Right atrium auricular region (tissue), 2 donors: ENCODE data around the gene CNTN4. TPM values are rescaled to one million over a fixed set of nuclear protein-coding genes. Genes with fewer than 3 reads are reported as not detected.
"Not testable (repeated sequence)": the region's sequence is repeated elsewhere in the genome, so short reads cannot be mapped to it uniquely, and the experiment has no call there.

Source experiments
- DNase-seq: peaks from one replicate; pipeline ENCODE4 v3.0.0-alpha.2; 2019; ENCODE audit warnings: low spot score
- H3K27ac ChIP-seq, 2 donors: fragments of 200-600 bp; sonication (generic); 1 replicate in 1 of 2; 2 replicates in 1 of 2; pipeline ENCODE4 v1.5.1; 2016 to 2019
- H3K27me3 ChIP-seq, 2 donors: fragments of 200-600 bp; sonication (generic); one replicate each; pipeline versions ENCODE4 v1.5.1 to v1.6.0; 2017 to 2019
- H3K36me3 ChIP-seq: fragments of 200-600 bp; sonication (generic); one replicate; pipeline ENCODE4 v1.5.1; 2016
- H3K4me1 ChIP-seq, 2 donors: fragments of 200-600 bp; sonication (generic); one replicate each; pipeline versions ENCODE4 v1.5.1 to v1.6.0; 2017 to 2019
- H3K4me3 ChIP-seq, 2 donors: fragments of 200-600 bp; sonication (generic); 1 replicate in 1 of 2; 2 replicates in 1 of 2; pipeline ENCODE4 v1.5.1; 2017 to 2019; ENCODE audit warnings: mild to moderate bottlenecking in 1 of 2, moderate library complexity in 1 of 2
- H3K9me3 ChIP-seq, 2 donors: fragments of 200-600 bp; sonication (generic); one replicate each; pipeline ENCODE4 v1.5.1; 2019
- CTCF ChIP-seq, 2 donors: fragments of 200-600 bp; sonication (generic); IDR thresholded peaks; one replicate each; pipeline ENCODE4 v1.5.1; 2019; ENCODE audit warnings: antibody characterized with exemption in 2 of 2
- total RNA-seq, 2 donors: library from RNA; depleted of rRNA; stranded (reverse); fragments of >200 nt; gene quantifications; one replicate each; pipeline ENCODE4 v1.1.0, GENCODE V29; 2016

CNTN4 gene
- total RNA-seq: 1 to 10 TPM; 5.3 to 5.7 TPM

DNA sequence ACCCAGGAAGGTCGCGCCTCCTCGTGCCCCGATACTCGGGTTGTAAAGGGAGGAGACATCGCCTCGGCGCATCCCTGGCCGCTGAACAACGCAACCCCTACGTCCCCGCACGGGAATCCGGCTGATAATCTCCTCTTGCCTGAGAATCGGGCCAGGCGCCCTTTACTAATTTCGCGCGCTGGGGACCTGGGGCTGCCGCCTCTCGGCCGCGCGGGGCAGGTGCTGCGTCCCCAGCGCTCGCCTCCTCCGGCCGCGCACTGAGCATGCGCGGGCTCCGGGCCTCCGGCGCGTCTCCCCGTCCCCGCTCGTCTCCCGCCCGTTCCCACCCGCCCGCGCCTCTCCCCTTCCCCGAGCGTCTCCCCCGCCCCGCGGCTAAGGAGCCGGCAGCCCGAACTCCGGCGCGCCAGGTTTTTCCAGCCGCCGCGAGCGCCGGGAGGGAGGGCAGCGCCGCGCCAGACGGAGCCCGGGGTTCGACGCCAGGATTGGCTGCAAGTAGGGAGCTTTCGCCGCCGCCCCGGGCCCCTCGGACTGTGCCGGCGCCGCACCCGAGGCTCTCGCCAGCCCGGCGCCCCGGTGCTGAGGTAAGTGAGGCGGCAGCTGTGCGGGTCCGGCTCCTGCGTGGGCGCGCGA, at the start of gene CNTN4:
Gene CNTN4 (plus strand): TSS at position 469 of the 630 bp plus-strand sequence.
- no peaks in the 10 kb centered on the region for H3K9me3 ChIP-seq
- H3K27ac ChIP-seq: peak within 1 kb of the TSS; percentile 42 to 59
- TF ChIP-seq CTCF (IDR thresholded peaks at IDR 0.05): peak in 1 of 2 donors; percentile 23
- peaks cover 0 to 19% of the 10 kb centered on the region in 2 donors for H3K4me1 ChIP-seq
- DNase-seq: no peak
- peaks cover 0 to 11% of the 10 kb centered on the region in 2 donors for H3K27me3 ChIP-seq
- H3K4me3 ChIP-seq: peak within 1 kb of the TSS; percentile 42 to 59
- H3K36me3 ChIP-seq: no peaks in the 10 kb centered on the region

DNA sequence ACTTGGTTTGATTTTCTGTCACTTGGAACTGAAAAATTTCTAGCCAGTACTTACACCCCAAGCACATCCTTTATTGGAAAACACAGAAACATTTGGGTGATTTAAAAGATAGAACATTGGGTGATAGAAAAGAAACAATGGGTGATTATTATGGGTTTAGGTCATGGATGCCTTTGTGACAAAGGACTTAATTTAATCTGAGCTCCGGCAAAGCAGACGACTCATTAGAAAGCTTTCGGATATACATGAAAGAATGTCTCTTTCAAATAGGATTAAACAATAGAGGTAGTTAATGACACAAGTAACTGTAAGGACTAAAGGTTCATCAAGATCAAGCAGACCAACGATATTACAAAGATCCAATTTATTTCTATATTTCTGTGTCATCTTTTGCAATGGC, 37.3 kb upstream of the CNTN4 start:
- TF ChIP-seq CTCF (IDR thresholded peaks at IDR 0.05): no peak
- no peak overlapping the region for H3K27ac ChIP-seq
- no peaks in the 10 kb centered on the region for H3K27me3 ChIP-seq
- H3K4me1 ChIP-seq: no peaks in the 10 kb centered on the region
- H3K4me3 ChIP-seq: no peak overlapping the region
- no peaks in the 10 kb centered on the region for H3K36me3 ChIP-seq
- no peaks in the 10 kb centered on the region for H3K9me3 ChIP-seq
- no peak for DNase-seq

DNA sequence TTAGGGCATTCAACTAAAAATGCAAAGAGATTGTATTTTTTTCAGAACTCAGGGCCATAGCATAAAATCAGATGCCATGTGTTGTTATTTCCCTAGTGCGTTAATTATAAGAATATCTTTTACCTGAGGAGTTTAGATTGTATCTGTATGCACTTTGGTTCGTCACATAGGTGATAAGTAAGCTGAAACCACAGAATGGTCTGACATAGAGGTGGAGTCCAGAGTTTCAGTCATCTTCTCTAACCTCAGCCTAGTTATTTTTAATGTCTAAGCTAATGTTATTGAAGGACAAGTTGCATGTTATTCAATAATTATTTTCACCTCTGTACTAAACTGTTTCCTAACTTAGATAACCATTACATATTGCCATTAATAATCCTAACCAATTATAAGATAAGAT, 27.1 kb upstream of the CNTN4 start:
- Histone ChIP-seq H3K27me3 (no peaks in the 10 kb centered on the region), H3K4me3 (no peak overlapping the region), H3K9me3 (no peaks in the 10 kb centered on the region), H3K4me1 (no peaks in the 10 kb centered on the region), H3K36me3 (no peaks in the 10 kb centered on the region), H3K27ac (no peak overlapping the region)
- DNase-seq: no peak
- TF ChIP-seq CTCF (IDR thresholded peaks at IDR 0.05): no peak

DNA sequence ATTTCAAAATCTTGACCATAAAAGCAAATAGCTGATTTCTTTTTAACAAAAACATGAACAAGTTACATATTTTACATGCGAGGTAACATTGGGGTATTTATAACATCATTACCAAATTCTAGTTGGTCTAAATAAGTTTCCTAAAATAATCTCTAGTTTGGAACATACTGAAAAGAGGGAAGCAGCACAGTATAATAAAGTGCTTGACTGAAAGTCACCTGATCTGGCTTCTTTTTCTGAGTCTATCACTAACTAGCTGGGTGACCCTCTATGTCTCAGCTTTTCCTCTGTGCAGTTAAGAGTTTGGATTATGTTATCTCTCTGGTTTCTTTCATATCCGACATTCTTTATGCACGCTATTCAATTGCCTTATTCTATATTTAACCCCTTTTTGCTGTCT, 19.8 kb upstream of the CNTN4 start:
- H3K9me3 ChIP-seq: no peaks in the 10 kb centered on the region
- no peak for DNase-seq
- TF ChIP-seq CTCF (IDR thresholded peaks at IDR 0.05): no peak
- no peak overlapping the region for H3K27ac ChIP-seq
- no peaks in the 10 kb centered on the region for H3K4me1 ChIP-seq
- no peaks in the 10 kb centered on the region for H3K27me3 ChIP-seq
- no peaks in the 10 kb centered on the region for H3K36me3 ChIP-seq
- no peak overlapping the region for H3K4me3 ChIP-seq

- Histone ChIP-seq H3K27me3 (no peaks in the 10 kb centered on the region), H3K4me1 (no peaks in the 10 kb centered on the region), H3K9me3 (no peaks in the 10 kb centered on the region), H3K27ac (no peak overlapping the region), H3K4me3 (no peak overlapping the region), H3K36me3 (no peaks in the 10 kb centered on the region)
- DNase-seq: no peak
- TF ChIP-seq CTCF (IDR thresholded peaks at IDR 0.05): no peak
These were observed 15.7 kb upstream of the CNTN4 start for GRCh38 chr3:2082871-2083480.

DNA sequence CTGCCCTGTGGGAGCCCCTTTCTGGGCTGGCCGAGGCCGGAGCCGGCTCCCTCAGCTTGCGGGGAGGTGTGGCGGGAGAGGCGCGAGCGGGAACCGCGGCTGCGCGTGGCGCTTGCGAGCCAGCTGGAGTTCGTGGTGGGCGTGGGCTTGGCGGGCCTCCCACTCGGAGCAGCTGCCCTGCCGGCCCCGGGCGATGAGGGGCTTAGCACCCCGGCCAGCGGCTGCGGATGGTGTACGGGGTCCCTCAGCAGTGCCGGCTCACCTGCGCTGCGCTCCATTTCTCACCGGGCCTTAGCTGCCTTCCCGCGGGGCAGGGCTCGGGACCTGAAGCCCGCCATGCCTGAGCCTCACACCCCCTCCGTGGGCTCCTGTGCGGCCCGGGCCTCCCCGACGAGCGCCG, 15.1 kb upstream of the CNTN4 start:
- not testable (repeated sequence) for H3K27me3 ChIP-seq, H3K36me3 ChIP-seq, DNase-seq, H3K4me1 ChIP-seq, H3K27ac ChIP-seq, H3K4me3 ChIP-seq, H3K9me3 ChIP-seq
